ENCODE measurements around the gene NCAM1.

Gene NCAM1

DNA sequence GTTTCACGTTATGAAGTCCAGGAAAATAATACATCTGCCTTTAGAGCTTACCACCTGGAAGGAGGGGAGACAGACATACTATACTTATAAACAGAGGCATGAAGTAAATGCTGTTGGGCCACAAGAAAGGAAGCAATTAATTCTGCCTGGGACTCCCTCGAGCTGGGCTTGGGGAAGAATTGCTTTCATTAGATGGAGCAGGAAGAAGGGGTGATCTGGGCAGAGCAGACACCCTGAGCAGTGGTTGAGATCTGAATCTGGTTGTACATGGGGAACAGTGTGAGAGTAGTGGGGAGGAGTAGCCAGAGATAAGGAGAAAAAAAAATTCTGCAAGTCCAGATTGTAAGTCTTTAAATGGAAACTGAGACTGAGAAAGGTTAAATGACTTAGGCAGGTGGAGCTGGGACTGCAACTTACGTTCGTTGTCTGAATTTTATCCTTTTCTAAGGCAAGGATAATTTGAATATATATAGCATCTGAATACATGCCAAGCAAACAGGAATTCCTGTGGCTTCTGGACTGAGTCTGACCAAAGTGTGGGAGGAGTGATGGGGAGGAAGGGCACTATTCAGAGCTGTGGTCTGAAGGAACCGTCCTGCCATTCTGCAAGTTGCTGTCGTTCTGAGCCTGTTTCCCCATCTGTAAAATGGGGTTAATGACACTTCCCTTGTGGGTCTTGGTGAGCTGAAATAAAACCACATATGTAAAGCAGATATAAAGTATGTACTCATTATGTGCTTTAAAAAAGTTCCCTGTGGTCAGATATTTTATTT is 7.9 kb downstream of the NCAM1 start:
- peak; percentile 82 for DNase-seq

DNA sequence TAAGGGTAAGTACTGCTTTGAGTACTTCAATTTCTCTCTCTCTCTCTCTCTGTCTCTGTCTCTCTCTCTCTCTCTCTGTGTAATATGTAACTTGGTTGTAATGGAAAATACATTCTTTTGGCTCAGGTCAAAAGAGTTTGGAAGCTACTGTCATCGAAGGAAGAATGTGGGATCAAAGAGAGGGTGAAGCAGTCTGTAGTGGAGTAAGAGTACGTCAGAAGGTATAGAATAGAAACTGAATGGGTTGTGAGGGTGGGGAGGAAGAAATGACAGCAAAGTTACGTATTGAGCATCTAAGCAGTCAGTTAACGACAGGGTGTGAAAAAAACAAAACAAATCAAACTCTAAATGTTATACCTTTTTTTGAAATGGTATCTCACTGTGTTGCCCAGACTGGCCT is 10.0 kb downstream of the NCAM1 start:
- no peak for DNase-seq

GRCh38 chr11:112971827-112972226 is 10.6 kb downstream of the NCAM1 start:
- DNase-seq = no peak

GRCh38 chr11:112972399-112973145 is 11.4 kb downstream of the NCAM1 start:
- no peak for DNase-seq

DNA sequence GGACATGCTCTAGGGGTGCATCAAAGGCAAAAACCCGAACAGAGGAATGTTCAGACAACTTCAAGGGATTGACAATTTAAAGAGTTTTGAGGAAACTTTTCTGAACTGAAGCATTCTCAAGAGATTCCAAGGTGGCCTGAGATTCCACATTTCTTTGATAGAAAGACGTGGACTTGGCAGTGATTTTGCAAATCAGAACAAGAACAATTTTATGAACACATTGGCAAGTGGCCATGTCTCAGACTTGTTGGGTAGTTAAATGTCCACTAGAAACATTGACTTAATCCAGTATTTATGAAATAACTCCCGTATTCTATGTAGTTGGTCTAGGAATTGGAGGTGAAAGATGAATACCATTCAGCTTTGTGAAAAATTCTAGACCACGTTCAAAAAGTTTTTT is 13.8 kb downstream of the NCAM1 start:
- no peak for DNase-seq

GRCh38 chr11:112975493-112975892 is 14.3 kb downstream of the NCAM1 start:
- no peak for DNase-seq

DNA sequence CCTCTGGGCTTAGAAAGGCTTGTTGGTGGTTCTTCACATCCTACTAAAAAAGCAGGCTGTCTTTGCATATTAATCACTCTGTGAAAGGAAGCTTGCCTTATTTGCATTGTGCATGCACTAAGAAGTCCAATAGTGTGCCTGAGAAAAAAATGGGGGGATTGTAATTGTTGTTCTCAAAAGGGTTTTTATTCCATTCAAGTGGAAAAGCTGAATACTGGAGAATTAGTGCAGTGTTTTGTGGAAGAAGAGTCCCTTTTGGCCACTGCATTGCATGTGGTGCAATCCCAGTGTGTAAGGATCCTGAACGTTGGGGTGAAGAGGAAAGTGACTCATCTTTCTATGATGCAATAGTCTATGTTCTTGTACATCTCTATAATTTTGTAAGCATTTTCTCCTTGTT is 16.5 kb downstream of the NCAM1 start:
- peak; percentile 82 for DNase-seq

DNA sequence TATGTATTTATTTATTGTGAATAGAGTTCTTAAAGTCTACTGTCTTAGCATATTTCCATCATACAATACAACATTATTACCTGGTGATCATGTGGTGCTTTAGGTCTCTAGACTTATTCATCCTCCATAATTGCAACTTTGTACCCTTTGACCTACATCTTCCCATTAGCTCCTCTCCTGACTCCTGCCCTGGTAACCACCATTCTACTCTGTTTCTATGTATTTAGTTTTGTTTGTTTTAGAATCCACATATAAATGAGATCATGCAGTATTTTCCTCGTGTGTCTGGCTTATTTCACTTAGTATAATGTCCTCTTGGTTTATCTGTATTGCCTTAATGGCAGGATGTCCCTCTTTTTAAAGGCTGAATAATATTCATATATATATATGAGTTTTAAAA is 22.7 kb downstream of the NCAM1 start:
- DNase-seq = no peak

- no peak for DNase-seq
Observed at GRCh38 chr11:112989198-112989597, 28.0 kb downstream of the NCAM1 start.

- DNase-seq = no peak
Observed at GRCh38 chr11:112993808-112994207, 32.6 kb downstream of the NCAM1 start.

DNA sequence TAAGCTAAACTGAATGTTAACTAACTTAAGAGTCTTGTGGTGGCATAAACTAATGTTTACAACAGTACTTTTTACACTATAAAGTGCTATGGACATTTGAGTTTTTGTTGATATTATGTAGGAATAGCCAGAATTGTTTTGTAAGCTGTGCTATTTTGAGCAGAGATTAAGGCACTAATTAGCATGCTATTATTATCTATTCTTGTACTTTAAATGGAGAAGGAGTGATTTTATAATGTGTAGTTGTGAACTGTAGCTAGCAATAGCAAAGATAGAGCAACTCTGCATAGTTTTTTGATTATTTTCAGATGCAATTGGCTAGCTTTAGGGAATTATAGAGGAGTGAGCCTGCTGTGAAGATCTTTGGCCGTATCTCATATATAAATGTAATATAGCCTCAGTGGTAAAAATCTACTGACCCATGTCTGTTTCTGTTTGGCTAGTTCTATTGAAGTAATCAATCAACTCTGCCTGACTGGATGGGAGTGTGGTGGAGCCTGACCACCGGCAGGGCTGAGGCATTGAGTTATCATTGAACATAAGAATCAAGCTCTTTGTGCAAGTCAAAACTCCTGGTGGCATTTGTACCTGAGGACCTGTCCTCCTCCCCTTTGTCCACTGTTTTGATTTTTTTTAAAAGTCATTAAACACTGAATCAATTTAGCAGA is 34.3 kb downstream of the NCAM1 start:
- DNase-seq = no peak

GRCh38 chr11:112996994-112997393 is 35.8 kb downstream of the NCAM1 start:
- no peak for DNase-seq

- no peak for DNase-seq
Observed at GRCh38 chr11:112997857-112998466, 36.7 kb downstream of the NCAM1 start.

DNA sequence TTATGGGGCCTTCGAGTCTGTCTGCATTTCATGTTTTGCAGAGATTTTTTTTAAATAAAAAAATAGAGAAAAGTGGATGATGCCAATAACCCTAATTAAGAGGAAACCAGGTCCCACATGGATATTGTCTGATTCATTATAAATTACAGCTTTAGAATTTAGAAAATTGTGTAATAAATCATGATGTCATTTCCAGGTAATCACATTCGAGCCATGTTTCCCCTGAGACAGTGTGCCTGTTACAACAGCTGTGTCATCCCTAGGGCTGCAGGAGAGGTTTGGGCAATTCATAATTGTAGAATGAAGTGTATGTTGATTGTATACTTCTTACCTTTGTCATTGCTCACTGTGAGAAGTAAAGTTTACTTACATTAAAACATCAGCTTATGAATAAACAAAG is 38.3 kb downstream of the NCAM1 start:
- DNase-seq = no peak

DNA sequence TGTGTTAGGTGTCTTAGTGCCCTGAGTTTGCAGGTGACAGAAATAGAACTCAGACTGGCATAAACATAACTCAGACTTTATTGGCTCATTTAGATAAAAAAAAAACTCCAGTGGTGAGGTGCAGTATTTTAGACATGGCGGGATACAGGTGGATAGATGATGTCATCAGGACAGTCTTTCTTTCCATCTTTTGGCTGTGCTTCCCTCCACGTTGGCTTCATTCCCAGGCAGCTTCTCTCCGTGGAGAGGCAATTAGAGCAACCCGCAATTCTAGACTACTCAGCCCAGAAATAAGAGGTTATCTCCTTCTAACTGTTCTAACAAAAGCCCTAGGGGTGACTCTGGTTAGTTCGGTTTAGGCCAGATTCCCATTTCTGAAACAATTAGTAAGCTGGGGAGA is 40.5 kb downstream of the NCAM1 start:
- DNase-seq = no peak

DNA sequence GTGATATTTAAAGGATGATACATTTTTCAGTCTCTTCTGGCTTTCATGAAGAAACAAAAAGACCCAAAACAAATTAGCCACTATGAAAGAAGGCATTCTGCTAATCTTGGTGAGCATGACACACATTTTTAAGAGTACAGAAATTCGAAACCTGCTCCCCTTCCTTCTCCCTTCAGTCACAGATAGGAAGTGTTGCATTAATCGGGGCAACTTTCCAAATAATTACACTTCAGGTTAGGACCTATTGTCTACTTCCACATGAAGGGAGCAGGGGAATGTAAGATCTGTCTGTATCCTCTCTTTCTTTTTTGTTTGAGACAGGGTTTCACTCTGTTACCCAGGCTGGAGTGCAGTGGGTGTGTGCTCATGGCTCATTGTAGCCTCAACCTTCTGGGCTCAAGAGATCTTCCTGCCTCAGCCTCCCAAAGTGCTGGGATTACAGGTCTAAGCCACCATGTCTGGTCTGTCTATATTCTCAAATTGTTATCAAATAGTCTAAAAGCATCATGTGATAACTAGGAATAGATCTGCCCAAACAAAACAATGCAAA is 45.8 kb downstream of the NCAM1 start:
- DNase-seq = no peak

DNA sequence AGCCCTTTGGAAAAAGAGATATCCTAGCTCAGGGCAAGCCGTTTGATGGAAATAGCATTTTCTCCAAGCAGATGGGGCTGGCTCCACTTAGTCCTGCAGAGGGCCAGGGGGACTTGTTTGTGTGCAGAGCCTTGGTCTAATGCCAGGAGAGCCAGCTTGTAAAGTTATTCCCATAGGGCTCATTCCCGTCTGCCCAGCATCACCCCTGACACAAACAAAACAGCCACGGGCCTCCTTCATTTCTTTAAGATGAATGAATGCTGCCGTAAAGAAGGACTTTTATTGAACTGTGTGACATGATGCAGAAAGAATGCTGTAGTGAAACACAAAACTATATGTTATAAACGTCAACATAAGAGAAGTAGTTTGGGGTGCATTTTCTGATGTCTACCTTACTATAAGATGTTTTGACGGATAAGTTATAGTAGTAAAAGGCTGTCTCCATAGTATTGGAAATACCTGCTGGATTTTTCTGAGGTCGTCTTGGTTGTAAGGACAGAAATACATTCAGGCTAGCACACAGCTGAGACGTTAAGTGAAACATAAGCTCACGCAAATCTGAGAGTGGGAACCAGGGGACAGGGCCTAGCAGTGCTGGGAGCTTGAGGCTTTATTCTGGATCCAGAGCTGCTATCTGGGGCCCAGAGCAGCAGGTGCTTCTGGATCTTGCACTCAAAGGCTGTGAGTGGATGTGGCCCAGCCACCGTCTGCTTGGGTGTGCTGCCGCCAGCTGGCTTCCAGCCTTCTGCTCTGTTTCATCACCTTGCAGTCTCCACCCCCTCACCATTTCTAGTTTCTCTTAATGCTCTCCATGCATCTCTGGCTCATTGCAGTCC is 53.3 kb downstream of the NCAM1 start:
- peak; percentile 51 for DNase-seq

- no peak for DNase-seq
Observed at GRCh38 chr11:113015098-113015455, 53.9 kb downstream of the NCAM1 start.

- DNase-seq = no peak
Observed at GRCh38 chr11:113016905-113017304, 55.7 kb downstream of the NCAM1 start.

GRCh38 chr11:113018913-113019312 is 57.7 kb downstream of the NCAM1 start:
- DNase-seq = no peak

DNA sequence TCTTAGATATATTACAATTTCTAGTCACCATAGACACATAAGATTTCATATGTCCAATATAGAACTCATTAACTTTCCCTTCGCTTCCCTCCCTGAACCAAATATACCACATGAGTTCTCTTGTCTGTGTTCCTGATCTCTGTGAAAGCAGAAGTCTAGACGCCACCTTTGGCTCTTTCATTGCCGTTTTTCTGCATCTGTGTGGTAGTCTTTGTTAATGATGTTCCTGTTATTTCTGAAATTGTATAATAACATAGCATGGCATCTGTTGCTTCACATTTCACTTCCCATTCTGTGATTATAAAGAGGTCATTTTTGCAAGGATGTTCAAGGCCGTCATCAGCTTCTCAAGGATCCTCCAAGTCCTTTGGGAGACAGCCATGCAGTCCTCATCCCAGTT is 58.5 kb downstream of the NCAM1 start:
- DNase-seq = no peak

GRCh38 chr11:113021111-113021510 is 59.9 kb downstream of the NCAM1 start:
- no peak for DNase-seq
